ENCODE measurements around the gene PRDM4.

PRDM4 gene

DNA sequence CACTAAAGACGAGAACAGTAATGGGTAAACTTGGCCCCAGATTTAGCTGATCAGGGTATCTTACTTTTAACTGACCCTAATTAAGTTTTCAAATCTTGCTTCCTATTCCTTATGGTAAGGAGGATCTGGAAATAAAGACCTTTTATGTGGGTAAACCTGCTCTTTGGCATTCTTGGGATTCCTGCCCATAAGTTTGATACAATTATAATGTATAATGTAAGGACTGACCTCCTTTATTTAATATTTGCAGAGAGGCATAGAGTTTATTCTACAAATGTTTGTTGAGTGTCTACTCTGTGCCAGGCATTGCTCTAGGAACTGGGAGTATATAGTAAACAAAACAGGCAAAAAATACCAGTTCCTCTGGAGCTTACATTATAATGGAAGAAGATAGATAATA is 4.4 kb upstream of the PRDM4 start:
- Histone ChIP-seq H3K27me3 (peaks cover 4% of the 10 kb centered on the region), H3K4me3 (ENCODE audit: low read depth in 1 of 2, low read length in 1 of 2) (no peak overlapping the region), H3K9me3 (no peaks in the 10 kb centered on the region), H3K36me3 (no peaks in the 10 kb centered on the region), H3K4me1 (ENCODE audit: control insufficient read depth in 1 of 2, insufficient read depth in 1 of 2, low read depth in 1 of 2, low read length in 1 of 2) (peaks cover 8 to 10% of the 10 kb centered on the region in 2 experiments), H3K27ac (no peak overlapping the region)
- TF ChIP-seq, protein P1, sequence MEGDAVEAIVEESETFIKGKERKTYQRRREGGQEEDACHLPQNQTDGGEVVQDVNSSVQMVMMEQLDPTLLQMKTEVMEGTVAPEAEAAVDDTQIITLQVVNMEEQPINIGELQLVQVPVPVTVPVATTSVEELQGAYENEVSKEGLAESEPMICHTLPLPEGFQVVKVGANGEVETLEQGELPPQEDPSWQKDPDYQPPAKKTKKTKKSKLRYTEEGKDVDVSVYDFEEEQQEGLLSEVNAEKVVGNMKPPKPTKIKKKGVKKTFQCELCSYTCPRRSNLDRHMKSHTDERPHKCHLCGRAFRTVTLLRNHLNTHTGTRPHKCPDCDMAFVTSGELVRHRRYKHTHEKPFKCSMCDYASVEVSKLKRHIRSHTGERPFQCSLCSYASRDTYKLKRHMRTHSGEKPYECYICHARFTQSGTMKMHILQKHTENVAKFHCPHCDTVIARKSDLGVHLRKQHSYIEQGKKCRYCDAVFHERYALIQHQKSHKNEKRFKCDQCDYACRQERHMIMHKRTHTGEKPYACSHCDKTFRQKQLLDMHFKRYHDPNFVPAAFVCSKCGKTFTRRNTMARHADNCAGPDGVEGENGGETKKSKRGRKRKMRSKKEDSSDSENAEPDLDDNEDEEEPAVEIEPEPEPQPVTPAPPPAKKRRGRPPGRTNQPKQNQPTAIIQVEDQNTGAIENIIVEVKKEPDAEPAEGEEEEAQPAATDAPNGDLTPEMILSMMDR (IDR thresholded peaks at IDR 0.05): no peak

DNA sequence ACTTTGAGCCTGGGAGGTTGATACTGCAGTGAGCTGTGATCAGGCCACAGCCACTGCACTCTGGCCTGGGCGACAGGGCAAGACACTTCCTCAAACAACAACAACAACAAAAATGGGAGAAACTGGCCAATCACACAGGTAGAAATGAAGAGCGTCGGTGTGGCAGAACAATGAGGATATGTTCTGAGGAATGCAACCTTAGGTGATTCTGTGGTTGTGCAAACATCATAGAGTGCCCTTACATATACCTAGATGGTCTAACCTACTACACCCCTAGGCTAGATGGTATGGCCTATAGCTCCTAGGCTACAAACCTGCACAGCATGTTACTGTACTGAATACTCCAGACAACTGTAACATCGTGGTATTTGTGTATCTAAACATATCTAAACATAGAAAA is 3.7 kb upstream of the PRDM4 start:
- Histone ChIP-seq H3K27me3 (peaks cover 4% of the 10 kb centered on the region), H3K27ac (no peak overlapping the region), H3K9me3 (no peaks in the 10 kb centered on the region), H3K4me3 (ENCODE audit: low read depth in 1 of 2, low read length in 1 of 2) (no peak overlapping the region), H3K4me1 (ENCODE audit: control insufficient read depth in 1 of 2, insufficient read depth in 1 of 2, low read depth in 1 of 2, low read length in 1 of 2) (peaks cover 15 to 16% of the 10 kb centered on the region in 2 experiments), H3K36me3 (no peaks in the 10 kb centered on the region)
- TF ChIP-seq, protein P1 (IDR thresholded peaks at IDR 0.05): no peak

DNA sequence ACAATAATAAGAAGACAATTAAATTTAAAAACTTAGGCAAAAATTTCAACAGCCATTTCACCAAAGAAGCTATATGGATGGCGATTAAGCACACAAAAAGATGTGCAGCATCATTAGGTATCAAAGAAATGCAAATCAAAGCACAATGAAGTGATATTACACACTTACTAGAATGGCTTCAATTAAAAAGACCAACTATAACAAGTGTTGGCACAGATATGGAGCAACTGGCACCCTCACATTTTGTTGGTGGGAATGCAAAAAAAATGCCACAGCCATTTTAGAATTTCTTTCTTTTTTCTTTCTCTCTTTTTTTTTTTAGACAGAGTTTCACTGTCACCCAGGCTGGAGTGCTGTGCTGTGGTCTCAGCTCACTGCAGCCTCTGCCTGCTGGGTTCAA is 1.9 kb upstream of the PRDM4 start:
- peaks cover 21 to 22% of the 10 kb centered on the region in 2 experiments for H3K4me1 ChIP-seq (ENCODE audit: control insufficient read depth in 1 of 2, insufficient read depth in 1 of 2, low read depth in 1 of 2, low read length in 1 of 2)
- no peaks in the 10 kb centered on the region for H3K9me3 ChIP-seq
- no peak overlapping the region for H3K27ac ChIP-seq
- H3K36me3 ChIP-seq: no peaks in the 10 kb centered on the region
- H3K27me3 ChIP-seq: no peaks in the 10 kb centered on the region
- H3K4me3 ChIP-seq (ENCODE audit: low read depth in 1 of 2, low read length in 1 of 2): no peak overlapping the region
- TF ChIP-seq, protein P1 (IDR thresholded peaks at IDR 0.05): no peak

DNA sequence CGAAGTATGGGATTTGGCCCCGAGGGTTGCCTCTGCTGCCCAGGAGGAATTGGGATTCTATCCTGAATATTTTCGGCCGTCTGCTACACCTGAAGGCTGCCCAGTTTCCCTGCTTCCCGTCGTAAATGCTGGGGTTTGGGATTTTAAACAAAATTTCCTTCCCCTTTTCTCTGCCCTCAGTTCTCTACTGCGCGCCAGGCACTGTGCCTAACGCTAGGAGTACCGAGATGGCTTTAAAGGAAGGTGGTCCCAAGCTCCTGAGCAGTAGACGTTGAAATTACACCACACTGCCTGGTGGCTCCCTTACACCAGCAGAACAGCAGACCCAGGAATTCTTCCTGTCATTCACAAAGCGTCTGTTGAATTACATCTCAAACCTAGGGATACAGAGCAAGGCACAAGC is 566 bp upstream of the PRDM4 start:
- Histone ChIP-seq H3K27me3 (no peaks in the 10 kb centered on the region), H3K27ac (peak overlapping the region; percentile 77), H3K36me3 (peaks cover 5% of the 10 kb centered on the region), H3K9me3 (no peaks in the 10 kb centered on the region), H3K4me1 (ENCODE audit: control insufficient read depth in 1 of 2, insufficient read depth in 1 of 2, low read depth in 1 of 2, low read length in 1 of 2) (peaks cover 21 to 22% of the 10 kb centered on the region in 2 experiments), H3K4me3 (ENCODE audit: low read depth in 1 of 2, low read length in 1 of 2) (peak overlapping the region; percentile 72)
- TF ChIP-seq, protein P1 (IDR thresholded peaks at IDR 0.05): no peak

DNA sequence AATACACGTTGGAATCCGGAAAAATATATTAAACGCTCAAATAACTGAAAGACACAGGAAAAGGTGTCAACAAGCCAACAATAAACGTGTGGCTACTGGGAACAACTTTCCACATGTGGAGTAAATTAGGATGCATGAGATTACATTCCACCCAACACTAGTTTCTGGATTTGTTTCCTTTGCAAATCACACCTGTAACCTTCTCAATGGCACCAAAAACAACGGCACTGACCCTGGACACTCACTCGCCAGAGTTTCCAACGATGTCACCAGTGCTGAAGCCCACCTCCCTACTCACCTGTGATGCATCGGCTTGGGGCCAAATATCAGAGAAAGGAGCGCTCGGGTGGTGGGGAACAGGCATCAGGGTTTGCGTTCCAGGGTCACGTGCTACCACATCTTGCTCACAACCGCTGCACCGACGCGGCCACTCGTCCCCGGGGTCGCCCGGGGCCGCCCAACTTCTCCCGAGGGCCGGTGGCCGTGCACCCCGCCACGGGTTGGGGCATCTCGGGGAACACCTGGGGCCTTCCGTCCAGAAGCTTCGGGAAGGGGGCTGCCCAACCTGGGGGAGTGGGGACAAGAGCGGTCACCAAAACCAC is 629 bp downstream of the PRDM4 start:
- Histone ChIP-seq H3K9me3 (no peaks in the 10 kb centered on the region), H3K36me3 (peaks cover 17% of the 10 kb centered on the region), H3K4me3 (ENCODE audit: low read depth in 1 of 2, low read length in 1 of 2) (peak overlapping the region; percentile 72), H3K27me3 (no peaks in the 10 kb centered on the region), H3K27ac (peak overlapping the region; percentile 77), H3K4me1 (ENCODE audit: control insufficient read depth in 1 of 2, insufficient read depth in 1 of 2, low read depth in 1 of 2, low read length in 1 of 2) (peaks cover 21 to 22% of the 10 kb centered on the region in 2 experiments)
- TF ChIP-seq, protein P1 (IDR thresholded peaks at IDR 0.05): no peak

Data from neutrophil (primary cell).